Fibroblast of skin of left quadriceps (primary cell): ENCODE data around the gene FYB1.
A peak's percentile ranks its signal among the peaks of the same experiment; 100 is the strongest.

ENCODE experiments used
- DNase-seq, 2 experiments: peaks; one replicate each; pipeline ENCODE4 v3.0.0-alpha.2; 2013; ENCODE audit warnings: low read depth in 2 of 2

Gene FYB1

GRCh38 chr5:39080597-39081204 is 138.7 kb downstream of the FYB1 start:
- no peak for DNase-seq

- DNase-seq = no peak
These were observed 139.2 kb downstream of the FYB1 start for GRCh38 chr5:39080168-39080567.

- no peak for DNase-seq
These were observed 140.2 kb downstream of the FYB1 start for GRCh38 chr5:39079147-39079546.

GRCh38 chr5:39076757-39077728 is 142.3 kb downstream of the FYB1 start:
- no peak for DNase-seq

- DNase-seq = no peak
These were observed 143.1 kb downstream of the FYB1 start for GRCh38 chr5:39076101-39076756.

GRCh38 chr5:39074017-39074814 is 145.1 kb downstream of the FYB1 start, which contains the start of gene RICTOR:
Gene RICTOR, minus strand, starts transcription at chr5:39074399. Its CDS starts 22 bp downstream, at chr5:39074377.
- peak; percentile 71 to 73 for DNase-seq

- DNase-seq = no peak
These were observed 145.7 kb downstream of the FYB1 start for GRCh38 chr5:39073767-39074016.

- no peak for DNase-seq
These were observed 146.2 kb downstream of the FYB1 start for GRCh38 chr5:39072925-39073766.

GRCh38 chr5:39068099-39068498 is 151.3 kb downstream of the FYB1 start:
- no peak for DNase-seq

- DNase-seq = no peak
These were observed 154.9 kb downstream of the FYB1 start for GRCh38 chr5:39064450-39064849.

- no peak for DNase-seq
These were observed 156.3 kb downstream of the FYB1 start for GRCh38 chr5:39063037-39063436.

GRCh38 chr5:39062530-39062929 is 156.8 kb downstream of the FYB1 start:
- no peak for DNase-seq

- DNase-seq = no peak
These were observed 157.3 kb downstream of the FYB1 start for GRCh38 chr5:39062104-39062503.

- no peak for DNase-seq
These were observed 160.3 kb downstream of the FYB1 start for GRCh38 chr5:39059064-39059463.

GRCh38 chr5:39058178-39058921 is 161.0 kb downstream of the FYB1 start:
- no peak for DNase-seq

- DNase-seq = no peak
These were observed 161.6 kb downstream of the FYB1 start for GRCh38 chr5:39057734-39058133.

GRCh38 chr5:39055768-39056398 is 163.5 kb downstream of the FYB1 start:
- no peak for DNase-seq
